ENCODE results near the gene KRT4.

- no peak for TF ChIP-seq POLR2A (IDR thresholded peaks at IDR 0.05; ENCODE audit: low read depth, low read length)
- TF ChIP-seq POLR2AphosphoS5 (IDR thresholded peaks at IDR 0.05; ENCODE audit: low read depth, low read length) = no peak
- no peak for TF ChIP-seq TAF1 (IDR thresholded peaks at IDR 0.05; ENCODE audit: borderline replicate concordance, low read depth, low read length)
Measured at GRCh38 chr12:52813203-52813819, 605 bp downstream of the KRT4 start.

All from GM12892 (cell line).